ENCODE results near the gene CAPN12.
A peak's percentile ranks its signal among the peaks of the same experiment; 100 is the strongest.
"Not testable (repeated sequence)": the region's sequence is repeated elsewhere in the genome, so short reads cannot be mapped to it uniquely, and the experiment has no call there.

The CAPN12 gene

GRCh38 chr19:38770228-38770948, 26.1 kb upstream of the CAPN12 start:
- DNase-seq (ENCODE audit: low spot score): not testable (repeated sequence)

GRCh38 chr19:38769635-38770211, 25.4 kb upstream of the CAPN12 start:
- DNase-seq (ENCODE audit: low spot score): peak; percentile 85

DNA sequence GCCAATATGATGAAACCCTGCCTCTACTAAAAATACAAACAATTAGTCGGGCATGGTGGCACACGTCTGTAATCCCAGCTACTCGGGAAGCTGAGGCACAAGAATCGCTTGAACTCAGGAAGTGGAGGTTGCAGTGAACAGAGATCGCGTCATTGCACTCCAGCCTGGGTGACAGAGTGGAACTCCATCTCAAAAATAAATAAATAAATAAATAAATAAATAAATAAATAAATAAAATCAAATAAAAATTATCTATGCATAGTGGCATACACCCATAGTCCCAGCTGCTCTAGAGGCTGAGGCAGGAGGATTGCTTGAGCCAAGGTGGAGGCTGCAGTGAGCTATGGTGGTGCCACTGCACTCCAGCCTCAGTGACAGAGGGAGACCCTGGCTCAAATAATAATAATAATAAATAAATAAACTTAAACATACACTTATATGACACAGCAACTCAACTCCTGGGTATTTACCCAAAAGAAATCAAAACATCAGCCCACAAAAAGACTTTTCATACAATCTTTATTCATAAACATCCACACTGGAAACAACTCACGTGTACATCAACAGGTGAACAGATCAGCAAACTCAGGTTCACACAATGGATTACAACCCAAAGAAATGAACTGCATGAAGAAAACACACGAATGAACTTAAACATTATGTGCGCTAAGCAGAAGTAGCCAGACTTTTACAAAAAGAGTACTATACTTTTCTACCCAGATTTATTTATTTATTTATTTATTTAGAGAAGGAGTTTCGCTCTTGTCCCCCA, 22.2 kb upstream of the CAPN12 start:
- no peak for DNase-seq (ENCODE audit: low spot score)

DNA sequence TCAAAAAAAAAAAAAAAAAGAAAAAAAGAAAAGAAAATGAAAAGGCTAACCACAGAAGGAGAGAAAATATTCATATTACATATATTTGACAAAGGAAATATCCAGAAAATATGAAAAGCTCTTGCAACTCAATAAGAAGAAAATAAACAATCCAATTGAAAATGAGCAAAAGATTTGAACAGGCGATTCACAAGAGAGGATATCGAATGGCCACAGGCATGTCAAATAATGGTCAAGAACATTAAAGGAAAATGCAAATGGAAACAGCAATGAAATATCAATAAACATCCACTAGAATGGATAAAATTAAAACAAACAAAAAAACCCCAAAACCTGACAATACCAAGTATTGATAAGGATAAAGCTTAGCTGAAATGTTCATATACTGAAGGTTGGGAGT, 20.9 kb upstream of the CAPN12 start:
- no peak for DNase-seq (ENCODE audit: low spot score)

DNA sequence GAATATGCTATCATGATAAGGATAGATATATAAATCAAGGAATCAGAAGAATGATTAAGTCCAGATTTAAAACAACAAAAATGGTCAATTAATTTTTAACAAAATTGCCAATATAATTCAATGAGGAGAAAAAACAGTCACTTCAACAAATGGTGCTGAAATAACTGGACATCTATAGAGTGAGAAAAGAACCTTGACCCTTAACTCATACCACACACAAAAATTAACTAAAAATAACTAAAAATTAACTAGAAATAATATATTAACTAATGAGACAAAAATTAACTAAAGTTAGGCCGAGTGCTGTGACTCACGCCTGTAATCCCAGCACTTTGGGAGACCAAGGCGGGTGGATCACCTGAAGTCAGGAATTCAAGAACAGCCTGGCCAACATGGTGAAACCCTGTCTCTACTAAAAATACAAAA, 19.5 kb upstream of the CAPN12 start:
- no peak for DNase-seq (ENCODE audit: low spot score)

DNA sequence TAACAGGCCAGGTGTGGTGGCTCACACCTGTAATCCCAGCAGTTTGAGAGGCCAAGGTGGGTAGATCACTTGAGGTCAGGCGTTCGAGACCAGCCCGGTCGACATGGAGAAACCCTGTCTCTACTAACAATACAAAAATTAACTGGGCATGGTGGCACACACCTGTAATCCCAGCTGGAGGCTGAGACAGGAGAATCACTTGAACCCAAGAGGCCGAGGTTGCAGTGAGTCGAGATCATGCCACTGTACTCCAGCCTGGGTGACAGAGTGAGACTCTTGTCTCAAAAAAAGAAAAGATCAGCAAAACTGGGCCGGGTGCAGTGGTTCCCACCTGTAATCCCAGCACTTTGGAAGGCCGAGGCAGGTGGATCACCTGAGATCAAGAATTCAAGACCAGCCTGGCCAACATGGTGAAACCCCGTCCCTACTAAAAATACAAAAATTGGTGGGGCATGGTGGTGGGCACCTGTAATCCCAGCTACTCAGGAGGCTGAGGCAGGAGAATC, 17.7 kb upstream of the CAPN12 start:
- DNase-seq (ENCODE audit: low spot score): not testable (repeated sequence)

DNA sequence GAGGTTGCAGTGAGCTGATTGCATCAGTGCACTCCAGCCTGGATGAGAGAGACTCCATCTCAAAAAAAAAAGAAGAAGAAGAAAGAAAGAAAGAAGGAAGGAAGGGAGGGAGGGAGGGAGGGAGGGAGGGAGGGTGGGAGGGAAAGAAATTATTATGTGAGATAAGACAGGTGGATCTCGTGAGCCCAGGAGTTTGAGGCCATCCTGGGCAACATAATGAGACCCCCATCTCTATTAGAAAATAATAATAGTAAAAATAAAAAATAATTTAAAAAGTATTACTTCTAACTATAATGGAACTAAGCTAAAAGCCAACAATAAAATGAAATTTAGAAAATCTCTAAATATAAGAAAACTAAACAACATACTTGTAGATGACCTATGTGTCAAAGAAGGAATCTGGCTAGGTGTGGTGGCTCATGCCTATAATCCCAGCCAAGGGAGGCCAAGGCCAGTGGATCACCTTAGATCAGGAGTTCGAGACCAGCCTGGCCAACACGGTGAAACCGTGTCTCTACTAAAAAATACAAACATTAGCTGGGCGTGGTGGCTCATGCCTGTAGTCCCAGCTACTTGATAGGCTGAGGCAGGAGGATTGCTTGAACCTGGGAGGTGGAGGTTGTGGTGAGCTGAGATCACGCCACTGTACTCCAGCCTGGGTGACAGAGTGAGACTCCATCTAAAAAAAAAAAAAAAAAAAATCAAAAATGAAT, 16.7 kb upstream of the CAPN12 start:
- not testable (repeated sequence) for DNase-seq (ENCODE audit: low spot score)

DNA sequence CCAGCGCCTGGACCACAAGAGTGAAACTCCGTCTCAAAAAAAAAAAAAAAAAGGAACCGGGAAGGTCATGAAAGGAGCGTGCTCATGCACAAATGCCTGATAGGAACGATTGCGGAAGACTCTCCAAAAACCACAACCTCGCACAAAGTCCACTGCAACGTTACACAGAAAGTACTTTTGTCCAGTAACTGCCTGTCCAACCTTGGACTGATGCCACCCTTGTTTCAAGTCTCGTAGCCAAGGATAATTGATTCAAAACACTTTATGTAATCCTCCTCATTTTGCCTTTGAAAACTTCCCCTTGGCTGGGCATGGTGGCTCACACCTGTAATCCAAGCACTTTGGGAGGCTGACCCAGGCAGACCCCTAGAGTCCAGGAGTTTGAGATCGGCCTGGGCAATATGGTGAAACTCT, 15.3 kb upstream of the CAPN12 start:
- DNase-seq (ENCODE audit: low spot score): no peak

DNA sequence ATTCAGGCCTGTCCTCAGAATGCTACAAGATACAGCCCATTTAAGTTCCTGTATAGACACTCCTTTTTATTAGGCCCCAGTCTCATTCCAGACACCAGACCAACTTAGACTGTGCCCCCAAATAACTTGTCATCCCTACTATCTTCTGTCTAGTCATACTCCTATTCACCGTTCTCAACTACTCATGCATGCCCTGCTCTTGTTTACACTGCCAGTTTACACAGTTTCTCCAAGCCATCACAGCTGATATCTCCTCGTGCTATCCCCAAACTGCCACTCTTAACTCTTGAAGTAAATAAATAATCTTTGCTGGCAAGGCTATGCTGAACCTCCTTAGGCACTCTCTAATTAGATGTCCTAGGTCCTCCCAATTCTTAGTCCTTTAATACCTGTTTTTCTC, 9.9 kb upstream of the CAPN12 start:
- DNase-seq (ENCODE audit: low spot score): not testable (repeated sequence)

- not testable (repeated sequence) for DNase-seq (ENCODE audit: low spot score)
Observed at GRCh38 chr19:38753783-38754182, 9.5 kb upstream of the CAPN12 start.

- no peak for DNase-seq (ENCODE audit: low spot score)
Observed at GRCh38 chr19:38745316-38745715, 1.0 kb upstream of the CAPN12 start.

DNA sequence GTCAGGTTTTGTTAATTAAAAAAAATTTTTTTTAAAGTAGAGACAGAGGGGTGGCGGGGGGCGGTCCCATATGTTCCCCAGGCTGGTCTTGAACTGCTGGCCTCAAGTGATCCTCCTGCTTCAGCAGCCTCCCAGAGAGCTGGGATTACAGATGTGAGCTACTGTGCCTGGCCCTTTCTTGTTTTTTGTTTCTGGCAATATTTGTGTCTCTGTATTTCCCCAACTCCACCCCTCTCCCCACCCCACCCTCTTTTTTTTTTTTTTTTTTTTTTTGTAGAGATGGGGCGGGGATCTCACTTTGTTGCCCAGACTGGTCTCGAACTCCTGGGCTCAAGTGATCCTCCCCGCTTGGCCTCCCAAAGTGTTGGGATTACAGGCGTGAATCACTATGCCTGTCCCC, 600 bp upstream of the CAPN12 start:
- DNase-seq (ENCODE audit: low spot score): no peak

DNA sequence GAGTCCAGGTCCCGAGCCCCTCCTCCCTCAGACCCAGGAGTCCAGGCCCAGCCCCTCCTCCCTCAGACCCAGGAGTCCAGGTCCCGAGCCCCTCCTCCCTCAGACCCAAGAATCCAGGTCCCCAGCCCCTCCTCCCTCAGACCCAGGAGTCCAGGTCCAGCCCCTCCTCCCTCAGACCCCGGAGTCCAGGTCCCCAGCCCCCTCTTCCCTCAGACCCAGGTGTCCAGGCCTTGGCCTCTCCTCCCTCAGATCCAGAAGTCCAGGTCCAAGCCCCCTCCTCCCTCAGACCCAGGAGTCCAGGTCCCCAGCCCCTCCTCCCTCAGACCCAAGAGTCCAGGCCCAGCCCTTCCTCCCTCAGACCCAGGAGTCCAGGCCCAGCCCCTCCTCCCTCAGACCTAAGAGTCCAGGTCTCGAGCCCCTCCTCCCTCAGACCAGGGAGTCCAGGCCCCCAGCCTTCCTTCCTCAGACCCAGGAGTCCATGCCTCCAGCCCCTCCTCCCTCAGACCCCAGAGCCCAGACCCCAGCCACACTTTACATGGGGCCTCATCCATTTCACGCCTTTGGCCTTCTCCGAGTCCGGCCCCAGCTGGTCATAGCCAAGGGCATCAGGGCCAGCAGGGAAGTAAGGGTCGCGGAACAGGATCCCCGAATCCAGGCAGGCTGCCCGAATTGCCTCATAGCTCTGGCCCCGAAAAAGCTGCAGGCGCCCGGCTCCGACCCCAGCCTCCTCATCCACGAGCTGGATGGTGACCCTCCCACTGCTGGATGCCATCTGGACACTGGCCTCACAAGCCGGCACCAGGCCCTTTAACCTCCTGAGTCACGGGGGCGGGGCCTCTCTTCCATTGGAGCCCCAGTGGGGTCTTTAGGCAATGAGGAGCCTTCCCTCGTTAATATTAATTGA, 628 bp downstream of the CAPN12 start:
- no peak for DNase-seq (ENCODE audit: low spot score)

GRCh38 chr19:38742906-38743305, 1.4 kb downstream of the CAPN12 start:
- DNase-seq (ENCODE audit: low spot score): no peak

GRCh38 chr19:38742296-38742695, 2.0 kb downstream of the CAPN12 start:
- no peak for DNase-seq (ENCODE audit: low spot score)

GRCh38 chr19:38741670-38742069, 2.6 kb downstream of the CAPN12 start:
- DNase-seq (ENCODE audit: low spot score): no peak

GRCh38 chr19:38740932-38741331, 3.3 kb downstream of the CAPN12 start:
- DNase-seq (ENCODE audit: low spot score): no peak

GRCh38 chr19:38740257-38740592, 4.0 kb downstream of the CAPN12 start:
- no peak for DNase-seq (ENCODE audit: low spot score)

GRCh38 chr19:38739440-38740256, 4.6 kb downstream of the CAPN12 start:
- no peak for DNase-seq (ENCODE audit: low spot score)

DNA sequence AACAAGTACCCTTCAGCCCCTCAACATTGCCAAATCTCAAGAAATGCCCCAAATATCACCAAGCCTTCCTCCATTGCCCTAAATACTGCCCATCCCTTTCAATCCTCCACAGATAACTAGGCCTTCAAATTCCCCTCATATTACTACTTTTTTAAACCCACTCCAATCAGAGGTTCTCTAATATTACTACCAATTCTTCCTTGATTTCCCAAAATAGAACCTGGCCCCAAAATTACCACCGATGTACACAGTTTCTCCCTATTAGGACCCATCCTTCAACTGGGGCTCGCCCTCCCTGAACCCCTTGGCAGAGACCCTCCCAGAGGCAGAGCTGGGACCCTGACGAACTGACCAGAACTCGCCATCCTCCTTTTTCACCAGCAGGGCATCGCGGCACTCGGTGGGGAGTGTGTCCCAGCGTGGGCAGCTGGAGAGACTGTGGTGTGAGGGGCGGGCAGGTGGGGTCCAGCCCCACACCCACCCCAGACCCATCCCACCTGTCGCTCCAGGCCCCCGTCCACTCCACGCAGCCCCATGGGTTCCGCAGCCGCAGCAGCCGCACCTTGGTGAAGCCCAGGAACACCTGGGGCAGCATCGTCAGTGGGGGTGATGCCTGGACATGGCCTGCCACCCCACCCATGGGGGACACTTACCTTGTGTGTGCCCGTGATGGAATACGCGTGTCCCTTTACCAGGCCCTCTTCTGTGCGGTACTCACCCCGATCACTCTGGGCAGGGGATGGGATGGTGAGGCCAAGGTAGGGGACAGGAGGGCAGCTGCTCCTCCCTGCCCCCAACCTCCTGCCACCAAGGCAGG, 6.1 kb downstream of the CAPN12 start:
- DNase-seq (ENCODE audit: low spot score): no peak

Measured in ecto neural progenitor cell (in vitro differentiated cells).